ENCODE results near the gene CD200R1L. TPM values are rescaled to one million over a fixed set of nuclear protein-coding genes. Genes with fewer than 3 reads are reported as not detected.

CD200R1L gene
- total and polyA plus RNA-seq, 9 of the 15 experiments (the other 6 are each of a cell fraction or from before 2014, with no cell fraction given) = not detected

DNA sequence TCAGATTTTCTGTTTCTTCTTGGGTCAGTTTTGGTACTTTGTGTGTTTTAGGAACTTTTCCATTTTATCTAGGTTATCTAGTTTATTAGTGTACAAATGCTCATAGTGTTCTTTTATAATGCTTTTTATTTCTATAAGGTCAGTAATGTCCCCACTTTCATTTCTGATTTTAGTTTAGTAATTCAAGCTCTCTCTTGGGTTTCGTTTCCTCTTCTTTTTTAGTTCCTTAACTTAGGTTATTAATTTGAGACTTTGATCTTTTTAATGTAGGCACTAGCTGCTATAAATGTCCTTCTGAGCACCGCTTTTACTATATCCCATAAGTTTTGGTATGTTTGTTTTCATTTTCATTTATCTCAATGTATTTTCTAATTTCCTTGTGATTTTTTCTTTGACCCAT lies 27.0 kb upstream of the CD200R1L start:
- Histone ChIP-seq H2AFZ (ENCODE audit: low read depth, low read length) (no peak overlapping the region), H4K20me1 (replicated peaks; ENCODE audit: control insufficient read depth, insufficient read depth, low read length) (no peaks in the 10 kb centered on the region), H3K36me3 (ENCODE audit: control insufficient read depth, insufficient read depth, low read length) (no peaks in the 10 kb centered on the region), H3K27me3 (ENCODE audit: control insufficient read depth in 2 of 2, insufficient read depth in 2 of 2, low read length in 2 of 2) (no peaks in the 10 kb centered on the region), H3K4me3 (no peak overlapping the region), H3K9me1 (ENCODE audit: control insufficient read depth, insufficient read depth, low read length) (no peaks in the 10 kb centered on the region), H3K27ac (ENCODE audit: extremely low read depth, low read depth, low read length) (no peak overlapping the region), H3K79me2 (ENCODE audit: control insufficient read depth, insufficient read depth, low read length) (no peaks in the 10 kb centered on the region), H3K9me3 (replicated peaks; ENCODE audit: control insufficient read depth, insufficient read depth, low read depth, low read length) (0 out of 2 replicates have a peak, but pooled peaks cover 1% of the 10 kb centered on the region), H3K4me2 (ENCODE audit: insufficient read depth, low read length) (no peak overlapping the region), H3K9ac (ENCODE audit: insufficient read depth in 1 of 2, low read depth in 2 of 2, low read length in 2 of 2) (no peak overlapping the region), H3K4me1 (replicated peaks in 1 of 2; ENCODE audit: control insufficient read depth in 2 of 2, insufficient read depth in 2 of 2, low read length in 2 of 2) (no peaks in the 10 kb centered on the region)
- FAIRE-seq (no peak), DNase-seq (ENCODE audit: extremely low read depth in 1 of 4, low spot score in 3 of 4) (no peak), ATAC-seq (no peak)
- TF ChIP-seq MCM5 (IDR thresholded peaks at IDR 0.05; ENCODE audit: low read depth) (no peak), TCF7 (IDR thresholded peaks at IDR 0.05; ENCODE audit: borderline replicate concordance) (no peak), RBM14 (IDR thresholded peaks at IDR 0.05; ENCODE audit: borderline replicate concordance, insufficient read depth, low read depth, low read length) (no peak), ZNF561 (CRISPR knock-in tag; conservative IDR thresholded peaks at IDR 0.05) (no peak), XRCC5 (IDR thresholded peaks at IDR 0.05; ENCODE audit: low read depth, low read length) (no peak), ZNF764 (CRISPR knock-in tag; IDR thresholded peaks at IDR 0.05; ENCODE audit: low read depth) (no peak), ZC3H4 (CRISPR knock-in tag; IDR thresholded peaks at IDR 0.05; ENCODE audit: borderline replicate concordance) (no peak), POLR2H (tag; IDR thresholded peaks at IDR 0.05; ENCODE audit: low read depth) (no peak), JUN (IDR thresholded peaks at IDR 0.05; ENCODE audit: borderline replicate concordance, low read depth, low read length) (no peak), JUN (CRISPR knock-in tag; IDR thresholded peaks at IDR 0.05; ENCODE audit: borderline replicate concordance) (no peak), CBFB (CRISPR knock-in tag; IDR thresholded peaks at IDR 0.05) (no peak), CEBPG (CRISPR knock-in tag; IDR thresholded peaks at IDR 0.05) (no peak), CEBPG (tag; conservative IDR thresholded peaks at IDR 0.05 in 1 of 2, IDR thresholded peaks at IDR 0.05 in 1 of 2) (no peak), BDP1 (IDR thresholded peaks at IDR 0.05; ENCODE audit: insufficient read depth, insufficient read length) (no peak), ZNF224 (CRISPR knock-in tag; IDR thresholded peaks at IDR 0.05) (no peak), ZNF217 (CRISPR knock-in tag; IDR thresholded peaks at IDR 0.05) (no peak)
- TF ChIP-seq, protein P1, sequence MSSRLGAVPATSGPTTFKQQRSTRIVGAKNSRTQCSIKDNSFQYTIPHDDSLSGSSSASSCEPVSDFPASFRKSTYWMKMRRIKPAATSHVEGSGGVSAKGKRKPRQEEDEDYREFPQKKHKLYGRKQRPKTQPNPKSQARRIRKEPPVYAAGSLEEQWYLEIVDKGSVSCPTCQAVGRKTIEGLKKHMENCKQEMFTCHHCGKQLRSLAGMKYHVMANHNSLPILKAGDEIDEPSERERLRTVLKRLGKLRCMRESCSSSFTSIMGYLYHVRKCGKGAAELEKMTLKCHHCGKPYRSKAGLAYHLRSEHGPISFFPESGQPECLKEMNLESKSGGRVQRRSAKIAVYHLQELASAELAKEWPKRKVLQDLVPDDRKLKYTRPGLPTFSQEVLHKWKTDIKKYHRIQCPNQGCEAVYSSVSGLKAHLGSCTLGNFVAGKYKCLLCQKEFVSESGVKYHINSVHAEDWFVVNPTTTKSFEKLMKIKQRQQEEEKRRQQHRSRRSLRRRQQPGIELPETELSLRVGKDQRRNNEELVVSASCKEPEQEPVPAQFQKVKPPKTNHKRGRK (tag; IDR thresholded peaks at IDR 0.05) = no peak
- TF ChIP-seq, protein P2, sequence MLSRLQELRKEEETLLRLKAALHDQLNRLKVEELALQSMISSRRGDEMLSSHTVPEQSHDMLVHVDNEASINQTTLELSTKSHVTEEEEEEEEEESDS (CRISPR knock-in tag; IDR thresholded peaks at IDR 0.05) = no peak
- TF ChIP-seq, protein P3, sequence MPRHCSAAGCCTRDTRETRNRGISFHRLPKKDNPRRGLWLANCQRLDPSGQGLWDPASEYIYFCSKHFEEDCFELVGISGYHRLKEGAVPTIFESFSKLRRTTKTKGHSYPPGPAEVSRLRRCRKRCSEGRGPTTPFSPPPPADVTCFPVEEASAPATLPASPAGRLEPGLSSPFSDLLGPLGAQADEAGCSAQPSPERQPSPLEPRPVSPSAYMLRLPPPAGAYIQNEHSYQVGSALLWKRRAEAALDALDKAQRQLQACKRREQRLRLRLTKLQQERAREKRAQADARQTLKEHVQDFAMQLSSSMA (CRISPR knock-in tag; IDR thresholded peaks at IDR 0.05) = no peak
- POLR2A ChIA-PET = no interaction called here
- no TSS peak for BruUV-seq (replicated peaks)
- 6% methylated on average over 2 of the region's 2 CpGs for WGBS (ENCODE audit: insufficient coverage, low coverage, missing lambda C conversion rate)
- in situ Hi-C loops (cut with MboI) = no loop called here
- intact Hi-C loops (cut with micrococcal nuclease) = no loop called here
- CTCF ChIA-PET (ENCODE audit: low intra/inter-chr PET ratio) = no interaction called here
